HepG2 (cell line): ENCODE data around the gene SOCS1. TPM values are rescaled to one million over a fixed set of nuclear protein-coding genes. Genes with fewer than 3 reads are reported as not detected.
A peak's percentile ranks its signal among the peaks of the same experiment; 100 is the strongest.

Experiments
- ARID5B ChIP-seq: IDR thresholded peaks from 2 replicates; pipeline ENCODE4 v1.4.0; 2020; ENCODE audit warnings: mild to moderate bottlenecking, missing genetic modification reagents
- ATF6 ChIP-seq: sonication (generic); formaldehyde crosslinking; conservative IDR thresholded peaks from 2 replicates; pipeline ENCODE4 v1.4.0; 2020; ENCODE audit warnings: missing genetic modification reagents
- EP300 ChIP-seq, 3 experiments: sonication (generic) in 1 of 3; formaldehyde crosslinking in 1 of 3; IDR thresholded peaks; 2 replicates each; pipeline versions ENCODE4 v1.5.1 to v1.6.1; 2011 to 2020; ENCODE audit warnings: low read depth in 2 of 3, low read length in 2 of 3, borderline replicate concordance in 1 of 3, improper control_type of control experiment in 1 of 3, mild to moderate bottlenecking in 1 of 3, missing genetic modification reagents in 1 of 3, moderate library complexity in 1 of 3
- GRHL1 ChIP-seq: sonication (generic); formaldehyde crosslinking; conservative IDR thresholded peaks from 2 replicates; pipeline ENCODE4 v1.8.0; 2022; ENCODE audit warnings: missing genetic modification reagents
- IRF2 ChIP-seq: IDR thresholded peaks from 2 replicates; pipeline ENCODE4 v1.6.1; 2018; ENCODE audit warnings: missing genetic modification reagents, missing compliant biosample characterization
- KAT2B ChIP-seq: fragments of 150-350 bp; IDR thresholded peaks from 2 replicates; pipeline ENCODE4 v1.6.1; 2014; ENCODE audit warnings: low read depth, low read length, borderline replicate concordance
- LRRFIP1 ChIP-seq: sonication (generic); formaldehyde crosslinking; conservative IDR thresholded peaks from 2 replicates; pipeline ENCODE4 v1.4.0; 2020; ENCODE audit warnings: missing genetic modification reagents
- NR2F6 ChIP-seq, 2 experiments: IDR thresholded peaks; 2 replicates each; pipeline ENCODE4 v1.6.1; 2016; ENCODE audit warnings: antibody characterized with exemption in 1 of 2, mild to moderate bottlenecking in 1 of 2
- RCOR2 ChIP-seq: IDR thresholded peaks from 2 replicates; pipeline ENCODE4 v1.6.1; 2016; ENCODE audit warnings: missing biosample characterization, missing genetic modification reagents
- SAP130 ChIP-seq: IDR thresholded peaks from 2 replicates; pipeline ENCODE4 v1.6.1; 2016; ENCODE audit warnings: low read depth
- SATB2 ChIP-seq: sonication (generic); formaldehyde crosslinking; IDR thresholded peaks from 2 replicates; pipeline ENCODE4 v1.5.0; 2020; ENCODE audit warnings: missing genetic modification reagents
- THAP7 ChIP-seq: sonication (generic); formaldehyde crosslinking; IDR thresholded peaks from 2 replicates; pipeline ENCODE4 v1.8.1; 2023; ENCODE audit warnings: mild to moderate bottlenecking, missing genetic modification reagents
- XRCC5 ChIP-seq: fragments of 200-400 bp; formaldehyde crosslinking; optimal IDR thresholded peaks from 2 replicates; pipeline ENCODE3; 2017; ENCODE audit warnings: mild to moderate bottlenecking, low read length
- ZNF598 ChIP-seq: sonication (generic); formaldehyde crosslinking; IDR thresholded peaks from 2 replicates; pipeline ENCODE4 v1.5.1; 2020; ENCODE audit warnings: mild to moderate bottlenecking, missing genetic modification reagents, borderline replicate concordance
- polyA plus RNA-seq, 8 experiments: library from polyadenylated mRNA; depleted of rRNA in 3 of 8; stranded (reverse) in 7 of 8; unstranded in 1 of 8; fragments of >200 nt; fragmentation: Illumina TruSeq in 4 of 8; extraction: Trizol in 4 of 8; gene quantifications; 2 replicates each; pipeline versions ENCODE4 v1.2.1 to v1.2.3, GENCODE V29; 2011 to 2016; ENCODE audit warnings: low read depth in 4 of 8, missing spikeins in 1 of 8, mixed read lengths in 1 of 8; ENCODE audit not compliant: insufficient read depth in 1 of 8
- total RNA-seq, 5 experiments: library from RNA; depleted of rRNA; stranded (reverse); fragments of >200 nt; fragmentation: Illumina TruSeq; extraction: Trizol; gene quantifications; 2 replicates each; pipeline ENCODE4 v1.2.3, GENCODE V29; 2016; ENCODE audit warnings: low read depth in 1 of 5

SOCS1 gene
- total and polyA plus RNA-seq, 2 of the 13 experiments (the other 11 are each of a cell fraction or from before 2014, with no cell fraction given) = 5.3 to 6.3 TPM

GRCh38 chr16:11283820-11284248 is 27.8 kb upstream of the SOCS1 start (continued):
- TF ChIP-seq ARID5B (CRISPR knock-in tag) = peak; percentile 41; the same call in 1 of the 2 replicates
- no peak; the same call in 1 of the 2 replicates for TF ChIP-seq NR2F6 (IDR thresholded peaks at IDR 0.05)
- peak; percentile 56; the same call in 1 of the 2 replicates for TF ChIP-seq NR2F6 (CRISPR knock-in tag; IDR thresholded peaks at IDR 0.05)
- peak; percentile 84 for TF ChIP-seq XRCC5
- peak in 1 of 2 experiments; percentile 45; a peak in 1 of 4 replicates for TF ChIP-seq EP300 (IDR thresholded peaks at IDR 0.05; ENCODE audit: low read depth in 2 of 2, low read length in 2 of 2)
- TF ChIP-seq EP300 (CRISPR knock-in tag; IDR thresholded peaks at IDR 0.05; ENCODE audit: borderline replicate concordance) = no peak; the same call in 1 of the 2 replicates
- peak; percentile 51; the same call in 1 of the 2 replicates for TF ChIP-seq ATF6
- TF ChIP-seq ZNF598 = 0 out of 2 replicates have a peak, but pooled peaks have one; percentile 5
- TF ChIP-seq RCOR2 (CRISPR knock-in tag) = peak; percentile 45; the same call in 1 of the 2 replicates
- no peak for TF ChIP-seq LRRFIP1
- TF ChIP-seq IRF2 (CRISPR knock-in tag) = peak; percentile 77
- peak; percentile 88; the same call in 1 of the 2 replicates for TF ChIP-seq THAP7 (CRISPR knock-in tag)
- no peak for TF ChIP-seq SATB2 (CRISPR knock-in tag)
- no peak for TF ChIP-seq KAT2B
- TF ChIP-seq SAP130 (CRISPR knock-in tag) = peak; percentile 45; the same call in 1 of the 2 replicates
- no peak for TF ChIP-seq GRHL1 (CRISPR knock-in tag)
